WTC11 (cell line): ENCODE data around the gene IER3IP1.

Experiments used
- AFF4 ChIP-seq: sonication (generic); formaldehyde crosslinking; IDR thresholded peaks from 2 replicates; pipeline ENCODE4 v1.8.1; 2023; ENCODE audit warnings: mild to moderate bottlenecking, missing genetic modification reagents, borderline replicate concordance
- CBFB ChIP-seq: sonication (generic); formaldehyde crosslinking; IDR thresholded peaks from 2 replicates; pipeline ENCODE4 v1.8.1; 2022; ENCODE audit warnings: mild to moderate bottlenecking, low read depth, missing genetic modification reagents
- CREB1 ChIP-seq: sonication (generic); formaldehyde crosslinking; IDR thresholded peaks from 2 replicates; pipeline ENCODE4 v1.8.0; 2023; ENCODE audit warnings: mild to moderate bottlenecking, missing genetic modification reagents
- CTCF ChIP-seq: fragments of 200-600 bp; IDR thresholded peaks from 2 replicates; pipeline ENCODE4 v1.8.0; 2022; ENCODE audit warnings: antibody characterized with exemption
- ESRRA ChIP-seq: sonication (generic); formaldehyde crosslinking; IDR thresholded peaks from 2 replicates; pipeline ENCODE4 v1.8.1; 2022; ENCODE audit warnings: mild to moderate bottlenecking, missing genetic modification reagents, borderline replicate concordance
- FOXP4 ChIP-seq: sonication (generic); formaldehyde crosslinking; IDR thresholded peaks from 2 replicates; pipeline ENCODE4 v1.8.0; 2022; ENCODE audit warnings: mild to moderate bottlenecking, missing genetic modification reagents
- MAX ChIP-seq: sonication (generic); formaldehyde crosslinking; IDR thresholded peaks from 2 replicates; pipeline ENCODE4 v1.8.0; 2022; ENCODE audit warnings: mild to moderate bottlenecking, missing genetic modification reagents
- PRRX2 ChIP-seq: fragments of 250-450 bp; sonication (Bioruptor Pico); IDR thresholded peaks from 2 replicates; pipeline ENCODE4 v1.8.0; 2021; ENCODE audit warnings: mild to moderate bottlenecking
- SP1 ChIP-seq: sonication (generic); formaldehyde crosslinking; conservative IDR thresholded peaks from 2 replicates; pipeline ENCODE4 v1.8.1; 2022; ENCODE audit warnings: missing genetic modification reagents
- TEAD1 ChIP-seq: sonication (generic); formaldehyde crosslinking; IDR thresholded peaks from 2 replicates; pipeline ENCODE4 v1.8.0; 2022; ENCODE audit warnings: mild to moderate bottlenecking, missing genetic modification reagents
- TP53 ChIP-seq: sonication (generic); formaldehyde crosslinking; IDR thresholded peaks from 2 replicates; pipeline ENCODE4 v1.8.1; 2023; ENCODE audit warnings: mild to moderate bottlenecking, missing genetic modification reagents
- ZNF532 ChIP-seq: fragments of 250-450 bp; sonication (Bioruptor Pico); IDR thresholded peaks from 2 replicates; pipeline ENCODE4 v1.9.0; 2021; ENCODE audit warnings: mild to moderate bottlenecking, borderline replicate concordance

GRCh38 chr18:47141289-47141688, 34.9 kb downstream of the IER3IP1 start:
- TF ChIP-seq MAX (CRISPR knock-in tag) (no peak), CTCF (no peak), CREB1 (no peak), TEAD1 (CRISPR knock-in tag) (no peak), SP1 (no peak), ESRRA (CRISPR knock-in tag) (no peak), PRRX2 (CRISPR knock-in tag) (no peak), CBFB (CRISPR knock-in tag) (no peak), AFF4 (no peak), FOXP4 (CRISPR knock-in tag) (no peak), ZNF532 (no peak), TP53 (no peak)
